ENCODE results near the gene FYCO1.
"Not testable (repeated sequence)": the region's sequence is repeated elsewhere in the genome, so short reads cannot be mapped to it uniquely, and the experiment has no call there.

Gene FYCO1

DNA sequence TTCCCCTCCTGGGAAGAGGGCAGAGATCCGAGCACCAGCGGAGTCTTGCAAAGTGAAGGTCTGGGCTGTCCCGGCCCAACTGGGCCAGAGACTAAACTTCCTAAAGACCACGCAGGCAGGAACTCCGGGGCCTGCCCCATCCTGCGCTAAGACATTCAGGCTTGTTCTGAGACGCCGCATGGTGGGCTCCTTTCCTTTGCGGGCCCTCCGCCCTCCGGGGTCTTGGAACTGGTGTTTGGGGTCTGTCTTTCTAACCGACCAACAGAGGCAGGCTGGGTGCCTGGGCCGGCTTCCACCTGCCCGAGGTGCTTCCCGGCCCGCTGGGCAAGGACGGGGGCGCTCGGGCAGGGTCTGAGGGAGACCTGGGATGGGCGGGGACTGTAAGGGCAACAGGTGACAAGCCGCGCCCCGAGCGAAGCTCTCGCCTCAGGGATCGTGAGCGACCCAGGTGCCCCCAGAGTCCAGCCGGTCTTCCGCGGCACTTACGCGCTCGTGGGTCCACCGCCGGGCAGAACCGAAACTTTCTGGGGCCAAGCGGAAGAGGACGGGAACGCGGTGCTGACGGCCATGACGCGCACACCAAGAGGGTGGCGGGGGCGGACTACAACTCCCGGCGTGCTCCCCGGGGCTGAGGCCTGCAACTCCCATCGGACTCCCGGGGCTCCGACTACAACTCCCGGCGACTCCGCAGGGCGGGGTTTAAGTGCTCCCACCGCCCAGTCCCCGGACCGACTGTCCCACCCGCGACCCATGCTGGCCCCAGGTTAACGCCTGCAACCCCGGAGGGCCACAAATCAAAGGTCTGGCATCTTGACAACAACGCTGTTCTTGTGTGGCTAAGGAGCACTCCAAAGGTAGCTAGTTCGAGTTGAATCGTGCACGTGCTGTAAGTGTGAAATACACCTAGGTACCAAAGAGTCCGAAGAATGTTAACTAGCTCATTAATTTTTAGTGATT is at the start of gene FYCO1:
Gene FYCO1 (minus strand): TSS at position 589 of the 957 bp plus-strand sequence. CDS start 10,914 bp downstream, outside the sequence.
- DNase-seq: peak; percentile 81

DNA sequence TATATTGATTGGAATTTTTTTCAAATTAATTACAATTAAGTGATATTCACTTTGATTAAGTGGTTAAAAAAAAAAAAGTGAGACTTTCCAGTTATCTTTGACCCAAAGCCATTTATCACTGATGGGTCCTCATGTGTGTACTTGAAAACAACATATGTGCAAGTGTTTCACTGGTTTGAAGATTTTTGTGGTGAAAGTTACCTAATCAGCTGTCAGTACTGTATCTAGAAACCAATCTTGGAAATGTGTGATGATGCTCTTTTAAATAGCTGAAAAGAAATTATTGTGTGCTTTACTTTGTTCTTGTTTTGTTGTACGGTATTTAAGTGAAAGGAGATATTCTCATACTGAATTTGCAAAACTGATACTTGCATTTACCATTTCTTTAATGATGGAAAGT is 43.3 kb upstream of the FYCO1 start:
- no peak for DNase-seq

DNA sequence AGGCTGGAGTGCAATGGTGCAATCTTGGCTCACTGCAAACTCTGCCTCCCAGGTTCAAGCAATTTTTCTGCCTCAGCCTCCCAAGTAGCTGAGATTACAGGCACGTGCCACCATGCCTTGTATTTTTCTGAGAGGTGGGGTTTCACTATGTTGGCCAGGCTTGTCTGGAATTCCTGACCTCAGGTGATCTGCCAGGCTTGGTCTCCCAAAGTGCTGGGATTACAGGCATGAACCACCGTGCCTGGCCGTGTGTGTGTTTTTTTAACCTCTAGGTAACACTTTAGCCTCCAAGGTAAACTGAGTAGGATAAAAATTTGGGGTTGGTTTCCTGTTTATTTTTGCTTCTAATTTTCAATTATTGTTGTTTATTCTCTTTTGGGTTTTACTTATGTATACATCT is 42.4 kb upstream of the FYCO1 start:
- not testable (repeated sequence) for DNase-seq

DNA sequence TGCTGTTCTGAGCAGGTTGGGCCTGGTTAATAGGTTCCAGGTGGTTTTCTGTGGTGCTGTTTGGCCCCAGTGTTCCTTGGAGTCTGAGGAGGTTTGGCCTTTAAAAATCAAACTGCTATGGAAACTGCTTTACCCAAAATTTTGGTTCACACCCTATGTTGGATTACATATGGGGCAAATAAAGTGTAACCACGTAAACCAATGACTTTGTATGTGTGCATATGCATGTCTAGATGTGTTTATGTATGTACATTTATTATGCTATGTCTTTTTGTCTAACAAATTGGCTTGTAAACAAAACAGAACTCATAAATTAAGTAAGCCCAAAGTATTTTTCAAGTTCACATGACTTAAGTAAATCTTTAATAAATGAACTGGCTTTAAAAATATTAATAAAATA is 40.6 kb upstream of the FYCO1 start:
- no peak for DNase-seq

GRCh38 chr3:46031747-46032146 is 36.1 kb upstream of the FYCO1 start:
- DNase-seq: no peak

DNA sequence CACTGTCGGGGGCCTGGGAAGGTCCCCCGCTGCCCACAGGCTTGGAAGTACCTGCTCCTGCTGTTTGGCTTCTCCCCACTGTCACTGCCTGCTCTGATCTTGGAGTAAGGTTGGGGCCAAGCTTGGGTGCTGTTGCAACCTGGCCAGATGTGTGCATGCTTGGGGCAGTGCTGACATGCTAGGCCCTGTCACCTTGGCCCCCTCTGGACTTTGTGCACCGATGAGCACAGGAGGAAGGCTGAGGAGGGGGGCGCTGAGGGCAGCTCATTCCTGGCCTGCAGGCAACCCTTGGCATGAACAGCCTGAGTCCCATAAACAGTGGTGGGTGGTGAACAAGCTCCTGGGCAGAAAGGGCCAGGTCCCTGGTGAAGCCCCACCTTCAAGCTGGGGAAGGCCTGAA is 35.6 kb upstream of the FYCO1 start:
- DNase-seq: no peak

GRCh38 chr3:46030626-46031025 is 35.0 kb upstream of the FYCO1 start:
- no peak for DNase-seq

- no peak for DNase-seq
Observed at GRCh38 chr3:46029953-46030543, 34.4 kb upstream of the FYCO1 start.

DNA sequence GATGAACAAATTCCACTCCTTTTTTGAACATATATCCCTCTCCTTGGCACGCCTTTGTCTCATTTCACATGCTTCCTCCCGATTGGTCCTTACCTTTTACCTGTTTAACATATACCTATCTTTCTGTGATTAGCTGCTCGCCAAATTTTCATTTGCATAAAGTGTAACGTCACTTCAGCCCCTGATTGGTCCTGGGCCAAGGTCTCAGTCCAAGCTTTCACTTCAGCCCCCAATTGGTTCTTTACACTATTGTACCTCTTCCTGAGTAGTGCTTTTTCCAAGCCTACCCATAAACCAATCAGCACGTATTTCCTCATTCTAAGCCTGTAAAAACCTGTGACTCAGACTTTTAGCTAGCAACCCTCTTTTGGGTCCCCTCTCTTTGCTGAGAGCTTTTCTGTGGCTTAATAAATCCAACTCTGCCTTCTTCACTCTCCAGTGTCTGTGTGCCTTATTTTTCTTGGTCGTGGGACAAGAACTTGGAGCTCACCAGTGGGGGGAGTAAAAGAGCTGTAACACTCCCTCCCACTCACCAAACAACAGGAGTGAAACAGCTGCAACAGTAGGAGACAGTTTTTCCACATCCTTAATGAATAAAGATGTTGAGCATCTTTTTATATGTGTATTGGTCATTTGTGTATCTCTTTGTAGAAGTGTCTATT is 32.2 kb upstream of the FYCO1 start:
- DNase-seq: no peak

- DNase-seq: no peak
Observed at GRCh38 chr3:46027021-46027705, 31.5 kb upstream of the FYCO1 start, which contains the start of gene XCR1. XCR1 (minus strand) TSS chr3:46027483; CDS start chr3:46021947, 5,536 bp downstream.

- no peak for DNase-seq
Observed at GRCh38 chr3:46025139-46025538, 29.5 kb upstream of the FYCO1 start.

- no peak for DNase-seq
Observed at GRCh38 chr3:46024131-46024530, 28.5 kb upstream of the FYCO1 start.

DNA sequence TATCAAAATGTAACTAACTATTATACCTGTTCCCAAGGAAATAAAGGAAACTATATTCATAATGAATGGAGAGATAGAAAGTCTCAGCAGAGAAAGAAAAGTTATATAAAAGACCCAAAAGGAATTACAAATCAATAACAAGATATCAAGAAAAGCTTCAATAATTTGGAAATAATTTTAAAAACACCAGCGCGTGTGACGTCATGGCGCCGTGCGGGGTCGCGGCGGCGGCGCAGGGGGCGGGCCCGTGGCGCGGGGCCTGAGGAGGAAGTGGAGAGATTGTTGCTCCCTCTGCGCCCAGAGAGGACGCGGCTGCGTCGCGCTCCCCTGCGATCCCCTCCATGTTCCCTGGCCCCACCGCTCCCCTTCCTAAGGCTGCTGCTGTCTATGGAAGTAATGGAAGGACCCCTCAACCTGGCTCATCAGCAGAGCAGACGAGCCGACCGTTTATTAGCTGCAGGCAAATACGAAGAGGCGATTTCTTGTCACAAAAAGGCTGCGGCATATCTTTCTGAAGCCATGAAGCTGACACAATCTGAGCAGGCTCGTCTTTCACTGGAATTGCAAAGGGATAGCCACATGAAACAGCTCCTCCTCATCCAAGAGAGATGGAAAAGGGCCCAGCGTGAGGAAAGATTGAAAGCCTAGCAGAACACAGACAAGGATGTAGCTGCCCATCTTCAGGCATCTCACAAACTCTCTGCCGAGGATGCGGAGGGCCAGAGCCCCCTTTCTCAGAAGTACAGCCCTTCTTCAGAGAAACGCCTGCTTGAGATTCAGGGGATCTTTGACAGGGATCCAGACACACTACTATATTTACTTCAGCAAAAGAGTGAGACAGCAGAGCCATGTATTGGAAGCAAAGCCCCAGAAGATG is 27.5 kb upstream of the FYCO1 start:
- no peak for DNase-seq

DNA sequence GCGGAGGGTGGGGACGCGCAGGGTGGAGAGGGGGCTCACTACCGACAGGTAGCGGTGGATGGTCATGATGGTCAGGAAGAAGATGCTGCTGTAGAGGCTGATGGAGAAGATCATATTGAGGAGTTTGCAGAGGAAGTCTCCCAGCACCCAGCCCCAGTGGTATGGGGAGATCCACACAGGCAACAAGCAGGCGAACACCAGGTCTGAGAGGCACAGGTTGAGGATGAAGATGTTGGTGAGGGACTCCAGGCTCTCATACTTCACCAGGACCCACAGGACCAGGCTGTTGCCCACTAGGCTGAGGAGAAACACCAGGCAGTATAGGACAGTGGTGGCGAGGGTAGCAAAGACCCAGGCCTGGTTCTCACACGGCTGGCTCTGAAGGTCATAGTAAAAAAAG is 25.9 kb upstream of the FYCO1 start:
- no peak for DNase-seq

DNA sequence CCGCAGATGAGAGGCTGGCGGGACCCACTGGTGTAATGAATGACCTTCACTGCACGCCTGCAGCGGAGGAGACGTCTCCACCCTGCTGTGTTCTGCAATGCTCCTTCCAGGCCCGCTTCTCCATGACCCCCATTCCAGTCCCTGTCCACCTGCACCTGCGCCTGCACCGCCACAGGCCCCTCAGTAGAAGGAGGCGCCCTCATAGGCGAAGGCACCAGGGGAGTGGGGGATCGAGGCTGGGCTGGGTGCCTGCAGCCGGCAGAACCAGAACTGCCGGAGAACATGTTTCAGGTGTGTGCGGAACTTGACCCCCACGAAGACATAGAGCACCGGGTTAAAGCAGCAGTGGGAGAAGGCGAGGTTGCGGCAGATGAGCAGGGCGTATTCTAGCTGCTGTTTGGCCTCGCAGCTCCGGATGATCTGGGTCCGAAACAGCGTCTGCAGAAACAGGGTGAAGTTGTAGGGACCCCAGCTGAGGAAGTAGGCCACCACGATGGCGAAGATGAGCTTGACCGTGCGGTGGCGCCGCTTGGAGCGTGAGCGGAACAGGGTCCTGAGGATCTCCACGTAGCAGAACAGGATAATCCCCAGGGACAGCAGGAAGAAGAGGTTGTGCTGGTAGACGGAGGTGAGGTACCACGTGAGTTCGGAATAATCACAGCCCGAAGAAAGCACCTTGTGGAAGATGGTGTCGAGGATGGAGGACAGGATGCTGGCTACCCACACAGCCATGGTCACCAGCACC is 25.3 kb upstream of the FYCO1 start:
- DNase-seq: no peak

DNA sequence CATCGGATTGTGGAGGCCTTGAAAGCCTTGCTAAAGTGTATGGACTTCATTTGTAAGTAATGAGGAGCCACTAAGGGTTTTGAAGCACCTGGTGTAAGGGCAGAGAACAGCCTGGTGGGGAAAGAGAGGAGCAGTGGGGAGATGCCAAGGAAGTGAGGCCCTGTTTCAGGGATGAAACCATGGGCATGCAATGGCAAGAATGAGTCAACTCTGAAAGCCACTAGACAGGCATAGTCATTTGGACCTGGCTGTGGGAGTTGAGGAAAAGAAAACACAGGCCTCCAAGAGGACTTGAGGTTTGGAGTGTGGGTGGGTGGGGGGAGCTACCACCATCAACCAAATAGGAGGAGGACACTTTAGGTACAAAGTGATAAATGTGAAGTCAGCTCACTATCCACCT is 24.1 kb upstream of the FYCO1 start:
- DNase-seq: no peak

GRCh38 chr3:46017720-46018119 is 22.1 kb upstream of the FYCO1 start:
- no peak for DNase-seq

GRCh38 chr3:46013316-46014094 is 17.9 kb upstream of the FYCO1 start:
- no peak for DNase-seq

GRCh38 chr3:46012246-46012645 is 16.6 kb upstream of the FYCO1 start:
- no peak for DNase-seq

- DNase-seq: no peak
Observed at GRCh38 chr3:46010519-46011113, 15.0 kb upstream of the FYCO1 start.

All from activated CD4-positive, alpha-beta T cell treated with anti-CD3 and anti-CD28 coated beads for 1 hour (primary cell).